Endodermal cell (in vitro differentiated cells): ENCODE measurements around the gene ABHD14A. TPM values are rescaled to one million over a fixed set of nuclear protein-coding genes. Genes with fewer than 3 reads are reported as not detected.

Source experiments
- DNase-seq: peaks from one replicate; pipeline ENCODE4 v3.0.0-alpha.2; 2017
- H3K27ac ChIP-seq: 2 replicates; pipeline ENCODE4 v1.5.1; 2013; ENCODE audit warnings: mild to moderate bottlenecking, low read depth, low read length, moderate library complexity
- H3K27me3 ChIP-seq: 2 replicates; pipeline ENCODE4 v1.6.1; 2013; ENCODE audit warnings: mild to moderate bottlenecking, low read length, moderate library complexity; ENCODE audit not compliant: insufficient read depth, control insufficient read depth, poor library complexity, severe bottlenecking
- H3K36me3 ChIP-seq: 2 replicates; pipeline ENCODE4 v1.7.0; 2013; ENCODE audit warnings: mild to moderate bottlenecking, low read length, moderate library complexity; ENCODE audit not compliant: control insufficient read depth, insufficient read depth
- H3K4me1 ChIP-seq: one replicate; pipeline ENCODE4 v1.7.0; 2013; ENCODE audit warnings: low read length; ENCODE audit not compliant: control insufficient read depth, insufficient read depth
- H3K4me3 ChIP-seq: 2 replicates; pipeline ENCODE4 v1.5.1; 2013; ENCODE audit warnings: mild to moderate bottlenecking, low read length, moderate library complexity
- H3K9ac ChIP-seq: 2 replicates; pipeline ENCODE4 v1.6.1; 2013; ENCODE audit warnings: mild to moderate bottlenecking, low read length, moderate library complexity; ENCODE audit not compliant: poor library complexity, severe bottlenecking; ENCODE audit errors: extremely low read depth
- H3K9me3 ChIP-seq: 2 replicates; pipeline ENCODE4 v1.6.1; 2013; ENCODE audit warnings: mild to moderate bottlenecking, low read length, moderate library complexity; ENCODE audit not compliant: control insufficient read depth
- H3K27ac Mint-ChIP-seq: 2 replicates; pipeline ENCODE4 v1.8.0; 2020; ENCODE audit warnings: mixed read lengths
- H3K27me3 Mint-ChIP-seq: 2 replicates; pipeline ENCODE4 v1.8.0; 2021; ENCODE audit warnings: mild to moderate bottlenecking, mixed read lengths; ENCODE audit not compliant: insufficient read depth
- H3K36me3 Mint-ChIP-seq: 2 replicates; pipeline ENCODE4 v1.8.0; 2020; ENCODE audit warnings: low read depth, mixed read lengths
- H3K4me1 Mint-ChIP-seq: 2 replicates; pipeline ENCODE4 v1.8.0; 2020; ENCODE audit warnings: mixed read lengths
- H3K4me3 Mint-ChIP-seq: 2 replicates; pipeline ENCODE4 v1.8.0; 2020; ENCODE audit warnings: mild to moderate bottlenecking, moderate library complexity, mixed read lengths
- H3K9me3 Mint-ChIP-seq: 2 replicates; pipeline ENCODE4 v1.8.0; 2020; ENCODE audit warnings: mild to moderate bottlenecking, mixed read lengths
- WGBS, 2 experiments: methylation state at CpG; one replicate each; pipeline versions ENCODE4 v1.1.5 to v1.1.7; 2013; ENCODE audit warnings: missing lambda C conversion rate in 2 of 2, mixed read lengths in 1 of 2; ENCODE audit not compliant: insufficient coverage in 1 of 2, insufficient read length in 1 of 2; 5-methylcytosine and 5-hydroxymethylcytosine counted together
- total RNA-seq, 2 donors: library from RNA; stranded (reverse); fragmentation: NEBNext Ultra II Directional in 1 of 2; extraction: Animal tissue kit (Norgen Biotek cat#: 25700) in 1 of 2; gene quantifications; 2 replicates in 1 of 2; 3 replicates in 1 of 2; pipeline ENCODE4 v1.2.1, GENCODE V29; 2021
- TF ChIP-seq, protein P1 (sequence below): fragments of 200-600 bp; sonication (generic); conservative IDR thresholded peaks from 2 replicates; pipeline ENCODE4 v1.5.0; 2021; ENCODE audit warnings: antibody characterized with exemption, mild to moderate bottlenecking

The ABHD14A gene
- total RNA-seq, 2 donors from 2014 or later = 9.6 to 10.1 TPM

DNA sequence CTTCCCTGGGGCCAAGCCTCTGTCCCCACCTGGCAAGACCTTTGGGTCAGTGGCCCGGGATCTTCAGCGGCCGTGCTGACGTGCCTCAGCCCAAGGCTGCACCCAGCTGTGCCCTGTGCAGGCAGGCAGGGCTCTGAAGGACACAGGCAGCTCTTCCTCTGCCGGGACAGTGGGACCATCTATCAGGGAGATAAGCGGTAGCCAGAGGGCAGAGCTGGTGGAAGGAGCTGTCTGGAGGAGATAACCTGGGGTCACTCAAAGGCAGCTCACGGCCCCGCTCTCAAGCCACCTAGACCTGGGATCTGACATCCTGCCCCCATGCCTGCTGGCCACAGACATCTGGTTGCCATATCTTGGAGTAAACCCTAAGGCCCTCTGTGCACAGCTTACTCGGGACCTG, 54.2 kb downstream of the ABHD14A start:
- Histone ChIP-seq H3K9me3 (no peaks in the 10 kb centered on the region), H3K27me3 (no peaks in the 10 kb centered on the region), H3K4me1 (no peaks in the 10 kb centered on the region), H3K9ac (no peak overlapping the region), H3K4me3 (no peak overlapping the region), H3K27ac (no peak overlapping the region), H3K36me3 (no peaks in the 10 kb centered on the region)
- no peaks in the 10 kb centered on the region for H3K27me3 Mint-ChIP-seq
- no peaks in the 10 kb centered on the region for H3K4me1 Mint-ChIP-seq
- WGBS, 2 experiments = 86 to 87% methylated on average over 9 of the region's 9 CpGs
- no peak overlapping the region for H3K27ac Mint-ChIP-seq
- DNase-seq = no peak
- TF ChIP-seq, protein P1, sequence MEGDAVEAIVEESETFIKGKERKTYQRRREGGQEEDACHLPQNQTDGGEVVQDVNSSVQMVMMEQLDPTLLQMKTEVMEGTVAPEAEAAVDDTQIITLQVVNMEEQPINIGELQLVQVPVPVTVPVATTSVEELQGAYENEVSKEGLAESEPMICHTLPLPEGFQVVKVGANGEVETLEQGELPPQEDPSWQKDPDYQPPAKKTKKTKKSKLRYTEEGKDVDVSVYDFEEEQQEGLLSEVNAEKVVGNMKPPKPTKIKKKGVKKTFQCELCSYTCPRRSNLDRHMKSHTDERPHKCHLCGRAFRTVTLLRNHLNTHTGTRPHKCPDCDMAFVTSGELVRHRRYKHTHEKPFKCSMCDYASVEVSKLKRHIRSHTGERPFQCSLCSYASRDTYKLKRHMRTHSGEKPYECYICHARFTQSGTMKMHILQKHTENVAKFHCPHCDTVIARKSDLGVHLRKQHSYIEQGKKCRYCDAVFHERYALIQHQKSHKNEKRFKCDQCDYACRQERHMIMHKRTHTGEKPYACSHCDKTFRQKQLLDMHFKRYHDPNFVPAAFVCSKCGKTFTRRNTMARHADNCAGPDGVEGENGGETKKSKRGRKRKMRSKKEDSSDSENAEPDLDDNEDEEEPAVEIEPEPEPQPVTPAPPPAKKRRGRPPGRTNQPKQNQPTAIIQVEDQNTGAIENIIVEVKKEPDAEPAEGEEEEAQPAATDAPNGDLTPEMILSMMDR = no peak
- H3K4me3 Mint-ChIP-seq = no peak overlapping the region
- H3K36me3 Mint-ChIP-seq = no peaks in the 10 kb centered on the region
- no peaks in the 10 kb centered on the region for H3K9me3 Mint-ChIP-seq

DNA sequence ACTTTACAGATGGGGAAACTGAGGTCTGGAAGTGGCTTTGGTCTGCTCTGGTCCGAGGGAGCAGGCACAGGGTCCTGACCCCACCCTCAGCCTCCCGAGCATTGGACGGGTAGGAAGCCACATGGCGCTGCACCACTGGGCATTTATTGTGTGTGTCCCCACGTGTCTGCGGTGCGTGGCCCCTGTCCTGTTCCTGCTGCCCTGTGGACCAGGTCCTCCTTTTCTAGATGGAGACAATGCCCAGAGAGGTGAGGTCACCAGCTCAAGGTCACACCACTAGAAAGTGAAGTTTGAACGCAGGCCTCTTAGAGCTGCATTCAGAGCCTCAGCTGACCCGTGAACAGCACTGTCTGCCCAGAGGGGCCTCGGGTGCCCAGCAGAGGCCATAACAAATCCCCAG, 54.7 kb downstream of the ABHD14A start:
- 91 to 94% methylated on average over 6 to 10 of the region's 10 CpGs for WGBS, 2 experiments
- H3K9me3 ChIP-seq = no peaks in the 10 kb centered on the region

More for the DNA sequence above, 54.7 kb downstream of the ABHD14A start:
- H3K27me3 ChIP-seq = no peaks in the 10 kb centered on the region
- H3K9me3 Mint-ChIP-seq = no peaks in the 10 kb centered on the region
- H3K27ac ChIP-seq = no peak overlapping the region
- no peaks in the 10 kb centered on the region for H3K4me1 ChIP-seq
- DNase-seq = no peak
- H3K36me3 ChIP-seq = no peaks in the 10 kb centered on the region
- TF ChIP-seq, protein P1 = no peak
- no peak overlapping the region for H3K9ac ChIP-seq
- H3K27me3 Mint-ChIP-seq = no peaks in the 10 kb centered on the region
- H3K4me3 Mint-ChIP-seq = no peak overlapping the region
- H3K4me1 Mint-ChIP-seq = no peaks in the 10 kb centered on the region
- H3K36me3 Mint-ChIP-seq = no peaks in the 10 kb centered on the region
- no peak overlapping the region for H3K27ac Mint-ChIP-seq
- H3K4me3 ChIP-seq = no peak overlapping the region

Other genes with a start within 250 kb of the ABHD14A start
- gene IQCF6, start 195.8 kb upstream of the ABHD14A start, total RNA-seq = not detected
- not detected for gene IQCF2, start 113.4 kb upstream of the ABHD14A start, total RNA-seq
- not detected for gene IQCF5, start 99.5 kb upstream of the ABHD14A start, total RNA-seq
- under 1 TPM in 1 of 2 donors, not detected in 1; 0.53 TPM for gene IQCF1, start 71.7 kb upstream of the ABHD14A start, total RNA-seq
- 10 to 100 TPM; 38.6 to 89.3 TPM for gene RRP9, start 33.2 kb upstream of the ABHD14A start, total RNA-seq
- 1 to 10 TPM; 4.5 to 5.7 TPM for gene PARP3, start 32.7 kb upstream of the ABHD14A start, total RNA-seq
- under 1 TPM; 0.40 to 0.44 TPM for gene GPR62, start 19.7 kb upstream of the ABHD14A start, total RNA-seq
- gene PCBP4, start 7.6 kb upstream of the ABHD14A start, total RNA-seq = 10 to 100 TPM; 54.1 to 68.1 TPM
- 10 to 100 TPM; 11.4 to 12.9 TPM for gene ABHD14B, start 1.0 kb upstream of the ABHD14A start, total RNA-seq
- gene ACY1, start 8.5 kb downstream of the ABHD14A start, total RNA-seq = 10 to 100 TPM; 58.2 to 69.4 TPM
- gene RPL29, start 20.8 kb downstream of the ABHD14A start, total RNA-seq = 1,000 to 10,000 TPM; 1,325 to 1,600 TPM
- 10 to 100 TPM; 14.2 to 16.7 TPM for gene DUSP7, start 81.5 kb downstream of the ABHD14A start, total RNA-seq
- gene POC1A, start 179.4 kb downstream of the ABHD14A start, total RNA-seq = 10 to 100 TPM; 19.7 to 24.0 TPM
- 10 to 100 TPM; 33.6 to 50.1 TPM for gene ALAS1, start 223.1 kb downstream of the ABHD14A start, total RNA-seq